Panc1 (cell line): ENCODE data around the gene RITA1. TPM values are rescaled to one million over a fixed set of nuclear protein-coding genes. Genes with fewer than 3 reads are reported as not detected.

Experiments
- ATAC-seq: fragments of 200-7000 bp; cut with Tn5 transposase; 2 replicates; pipeline ENCODE4 v1.9.1; 2020; ENCODE audit warnings: mild to moderate bottlenecking, moderate library complexity
- BruUV-seq: library from RNA; stranded (reverse); fragments of 400-500 nt; replicated peaks from 2 replicates; lab custom pipeline; 2021; lab: Mats Ljungman, UMichigan
- CTCF ChIA-PET: fragments of 300-600 bp; sonication (Branson Sonifier 250); formaldehyde crosslinking; loops from one replicate; lab custom pipeline; 2022; ENCODE audit warnings: antibody characterized with exemption; lab: Charles Lee
- POLR2A ChIA-PET: fragments of 300-600 bp; sonication (Branson Sonifier 250); formaldehyde crosslinking; loops from one replicate; lab custom pipeline; 2022; ENCODE audit warnings: antibody characterized with exemption; lab: Charles Lee
- DNase-seq: peaks from one replicate; pipeline ENCODE4 v3.0.0-alpha.2; 2010; ENCODE audit warnings: low read depth, low spot score
- H3K27ac ChIP-seq: 2 replicates; pipeline ENCODE4 v1.5.1; 2011; ENCODE audit warnings: mild to moderate bottlenecking, low read length, inconsistent platforms
- H3K27me3 ChIP-seq: fragments of 200-500 bp; sonication (Bioruptor generic); 2 replicates; pipeline ENCODE4 v1.6.0; 2014; ENCODE audit warnings: low read length, inconsistent platforms; ENCODE audit not compliant: control insufficient read depth, insufficient read depth
- H3K36me3 ChIP-seq: fragments of 200-500 bp; sonication (Bioruptor generic); 2 replicates; pipeline ENCODE4 v1.5.1; 2014; ENCODE audit warnings: inconsistent platforms, mild to moderate bottlenecking, low read length, moderate library complexity; ENCODE audit not compliant: control insufficient read depth, insufficient read depth
- H3K4me1 ChIP-seq: 2 replicates; pipeline ENCODE4 v1.5.1; 2011; ENCODE audit warnings: inconsistent platforms, mild to moderate bottlenecking, low read length, moderate library complexity; ENCODE audit not compliant: control insufficient read depth, insufficient read depth
- H3K4me3 ChIP-seq, 2 experiments: 2 replicates each; pipeline ENCODE4 v1.5.1; 2011 to 2012; ENCODE audit warnings: low read depth in 2 of 2, low read length in 2 of 2, mild to moderate bottlenecking in 2 of 2, inconsistent platforms in 1 of 2, moderate library complexity in 1 of 2
- H3K9me3 ChIP-seq: fragments of 200-500 bp; sonication (Bioruptor generic); 2 replicates; pipeline ENCODE4 v1.5.1; 2014; ENCODE audit warnings: low read depth, mild to moderate bottlenecking, inconsistent platforms, low read length, moderate library complexity; ENCODE audit not compliant: control insufficient read depth, insufficient read depth
- POLR2AphosphoS5 ChIP-seq: IDR thresholded peaks from 2 replicates; pipeline ENCODE4 v1.6.1; 2012; ENCODE audit warnings: mild to moderate bottlenecking, low read depth, low read length, moderate library complexity
- SIN3A ChIP-seq: IDR thresholded peaks from 2 replicates; pipeline ENCODE4 v1.6.1; 2012; ENCODE audit warnings: low read depth, mild to moderate bottlenecking, low read length, moderate library complexity, borderline replicate concordance; ENCODE audit not compliant: insufficient read depth
- TCF7L2 ChIP-seq: IDR thresholded peaks from 2 replicates; pipeline ENCODE4 v1.6.1; 2011; ENCODE audit warnings: mild to moderate bottlenecking, low read depth, low read length, inconsistent platforms
- in situ Hi-C: cut with HindIII; loops from 2 replicates; pipeline ENCODE4 v1.10.0; 2016; ENCODE audit warnings: low sequenced_read_pairs, low pct_unique_long_range_greater_than_20kb
- intact Hi-C: fragments of 100-400 bp; cut with micrococcal nuclease; formaldehyde crosslinking; loops from one replicate; pipeline ENCODE4 v1.10.0; 2022; ENCODE audit not compliant: unreplicated experiment
- total RNA-seq: library from RNA; stranded (reverse); gene quantifications from one replicate; pipeline ENCODE4 v1.2.1, GENCODE V29; 2021; ENCODE audit not compliant: unreplicated experiment
- TF ChIP-seq, protein P1 (sequence below): fragments of 450-650 bp; IDR thresholded peaks from 2 replicates; pipeline ENCODE4 v1.5.1; 2017; ENCODE audit warnings: mild to moderate bottlenecking
- TF ChIP-seq, protein P2 (sequence below), 2 experiments: IDR thresholded peaks; 2 replicates each; pipeline ENCODE4 v1.6.1; 2011 to 2012; ENCODE audit warnings: low read depth in 2 of 2, control low read depth in 1 of 2, low read length in 1 of 2, mild to moderate bottlenecking in 1 of 2, moderate library complexity in 1 of 2; ENCODE audit not compliant: insufficient read depth in 1 of 2

The RITA1 gene
- total RNA-seq, 1 experiment from 2014 or later = 41.0 TPM

DNA sequence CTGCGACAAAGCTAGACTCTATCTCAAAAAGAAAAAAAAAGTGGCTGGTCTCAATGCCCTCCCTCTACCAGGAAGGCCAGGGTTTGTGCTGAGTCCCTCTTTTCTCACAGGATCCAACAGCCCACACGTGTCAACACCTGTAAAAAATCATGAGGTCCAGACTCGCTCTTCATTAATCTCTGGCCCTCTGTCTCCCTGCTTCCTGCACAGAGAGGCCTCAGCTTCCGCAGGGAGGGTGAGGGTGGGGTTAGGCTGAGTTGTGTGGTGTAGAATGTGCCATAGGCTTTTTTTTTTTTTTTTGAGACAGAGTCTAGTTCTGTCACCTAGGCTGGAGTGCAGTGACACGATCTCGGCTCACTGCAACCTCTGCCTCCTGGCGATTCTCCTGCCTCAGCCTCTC lies 29.9 kb upstream of the RITA1 start:
- 0 out of 2 replicates have a peak, but pooled peaks cover 2% of the 10 kb centered on the region for H3K4me1 ChIP-seq
- H3K4me3 ChIP-seq = no peak overlapping the region
- ChIA-PET CTCF (no interaction called here), POLR2A (no interaction called here)
- in situ Hi-C loops (loop anchor here (25.0 kb wide), 1 partner anchor 93 kb away; the partner anchor contains the start of gene DTX1), intact Hi-C loops (loop anchor here (10.0 kb wide), 1 partner anchor 161 kb away; no protein-coding TSS in a partner anchor)
- no peak for TF ChIP-seq TCF7L2
- TF ChIP-seq, protein P1, sequence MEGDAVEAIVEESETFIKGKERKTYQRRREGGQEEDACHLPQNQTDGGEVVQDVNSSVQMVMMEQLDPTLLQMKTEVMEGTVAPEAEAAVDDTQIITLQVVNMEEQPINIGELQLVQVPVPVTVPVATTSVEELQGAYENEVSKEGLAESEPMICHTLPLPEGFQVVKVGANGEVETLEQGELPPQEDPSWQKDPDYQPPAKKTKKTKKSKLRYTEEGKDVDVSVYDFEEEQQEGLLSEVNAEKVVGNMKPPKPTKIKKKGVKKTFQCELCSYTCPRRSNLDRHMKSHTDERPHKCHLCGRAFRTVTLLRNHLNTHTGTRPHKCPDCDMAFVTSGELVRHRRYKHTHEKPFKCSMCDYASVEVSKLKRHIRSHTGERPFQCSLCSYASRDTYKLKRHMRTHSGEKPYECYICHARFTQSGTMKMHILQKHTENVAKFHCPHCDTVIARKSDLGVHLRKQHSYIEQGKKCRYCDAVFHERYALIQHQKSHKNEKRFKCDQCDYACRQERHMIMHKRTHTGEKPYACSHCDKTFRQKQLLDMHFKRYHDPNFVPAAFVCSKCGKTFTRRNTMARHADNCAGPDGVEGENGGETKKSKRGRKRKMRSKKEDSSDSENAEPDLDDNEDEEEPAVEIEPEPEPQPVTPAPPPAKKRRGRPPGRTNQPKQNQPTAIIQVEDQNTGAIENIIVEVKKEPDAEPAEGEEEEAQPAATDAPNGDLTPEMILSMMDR = no peak
- TF ChIP-seq SIN3A = no peak
- no peak for TF ChIP-seq POLR2AphosphoS5
- TF ChIP-seq, protein P2, sequence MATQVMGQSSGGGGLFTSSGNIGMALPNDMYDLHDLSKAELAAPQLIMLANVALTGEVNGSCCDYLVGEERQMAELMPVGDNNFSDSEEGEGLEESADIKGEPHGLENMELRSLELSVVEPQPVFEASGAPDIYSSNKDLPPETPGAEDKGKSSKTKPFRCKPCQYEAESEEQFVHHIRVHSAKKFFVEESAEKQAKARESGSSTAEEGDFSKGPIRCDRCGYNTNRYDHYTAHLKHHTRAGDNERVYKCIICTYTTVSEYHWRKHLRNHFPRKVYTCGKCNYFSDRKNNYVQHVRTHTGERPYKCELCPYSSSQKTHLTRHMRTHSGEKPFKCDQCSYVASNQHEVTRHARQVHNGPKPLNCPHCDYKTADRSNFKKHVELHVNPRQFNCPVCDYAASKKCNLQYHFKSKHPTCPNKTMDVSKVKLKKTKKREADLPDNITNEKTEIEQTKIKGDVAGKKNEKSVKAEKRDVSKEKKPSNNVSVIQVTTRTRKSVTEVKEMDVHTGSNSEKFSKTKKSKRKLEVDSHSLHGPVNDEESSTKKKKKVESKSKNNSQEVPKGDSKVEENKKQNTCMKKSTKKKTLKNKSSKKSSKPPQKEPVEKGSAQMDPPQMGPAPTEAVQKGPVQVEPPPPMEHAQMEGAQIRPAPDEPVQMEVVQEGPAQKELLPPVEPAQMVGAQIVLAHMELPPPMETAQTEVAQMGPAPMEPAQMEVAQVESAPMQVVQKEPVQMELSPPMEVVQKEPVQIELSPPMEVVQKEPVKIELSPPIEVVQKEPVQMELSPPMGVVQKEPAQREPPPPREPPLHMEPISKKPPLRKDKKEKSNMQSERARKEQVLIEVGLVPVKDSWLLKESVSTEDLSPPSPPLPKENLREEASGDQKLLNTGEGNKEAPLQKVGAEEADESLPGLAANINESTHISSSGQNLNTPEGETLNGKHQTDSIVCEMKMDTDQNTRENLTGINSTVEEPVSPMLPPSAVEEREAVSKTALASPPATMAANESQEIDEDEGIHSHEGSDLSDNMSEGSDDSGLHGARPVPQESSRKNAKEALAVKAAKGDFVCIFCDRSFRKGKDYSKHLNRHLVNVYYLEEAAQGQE (IDR thresholded peaks at IDR 0.05; ENCODE audit: insufficient read depth in 1 of 2, low read depth in 2 of 2, low read length in 1 of 2) = no peak
- no peak overlapping the region for H3K27ac ChIP-seq
- ATAC-seq (no peak), DNase-seq (no peak)
- H3K27me3 ChIP-seq = no peaks in the 10 kb centered on the region
- no peaks in the 10 kb centered on the region for H3K36me3 ChIP-seq
- H3K9me3 ChIP-seq = no peaks in the 10 kb centered on the region
- BruUV-seq = no TSS peak

DNA sequence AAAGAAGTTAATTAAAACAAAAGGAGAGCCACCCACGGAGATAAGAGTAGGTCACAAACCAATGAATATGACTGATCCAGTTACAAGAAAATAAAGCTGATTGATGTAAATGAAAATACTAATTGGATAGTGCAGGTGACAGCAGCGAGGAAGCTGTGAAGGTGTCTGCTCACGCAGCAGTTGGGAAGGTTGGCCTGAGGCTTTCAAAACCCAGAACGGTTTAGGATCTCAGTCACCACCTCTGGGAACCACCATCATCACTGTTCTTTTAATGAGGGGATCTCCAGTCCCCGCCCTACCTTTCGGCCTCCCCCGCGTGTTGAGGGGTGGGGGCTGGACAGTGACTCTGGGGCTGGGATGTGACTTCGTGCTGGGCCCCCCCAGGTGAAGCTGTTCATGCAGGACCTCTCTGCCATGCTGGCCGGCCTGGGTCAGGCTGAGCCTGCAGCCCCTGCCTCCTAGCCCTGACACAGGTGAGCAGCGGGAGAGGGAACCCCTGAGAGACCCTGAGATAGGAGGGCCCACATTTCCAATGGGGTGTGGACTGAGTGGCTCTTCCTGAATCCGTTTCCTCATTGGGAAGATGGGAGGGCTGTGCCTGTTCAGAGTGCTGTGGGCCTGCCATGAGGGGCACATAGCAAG lies 28.2 kb upstream of the RITA1 start:
- H3K27me3 ChIP-seq = no peaks in the 10 kb centered on the region
- ATAC-seq (no peak), DNase-seq (no peak)
- intact Hi-C loops = loop anchor here (10.0 kb wide), 1 partner anchor 163 kb away; no protein-coding TSS in a partner anchor
- POLR2A ChIA-PET = no interaction called here
- H3K36me3 ChIP-seq = no peaks in the 10 kb centered on the region
- no TSS peak for BruUV-seq
- H3K4me1 ChIP-seq = 0 out of 2 replicates have a peak, but pooled peaks cover 2% of the 10 kb centered on the region
- CTCF ChIA-PET = no interaction called here
- no peak overlapping the region for H3K4me3 ChIP-seq
- in situ Hi-C loops = loop anchor here (25.0 kb wide), 1 partner anchor 95 kb away; the partner anchor contains the start of gene DTX1
- H3K27ac ChIP-seq = no peak overlapping the region
- TF ChIP-seq TCF7L2 = no peak
- TF ChIP-seq SIN3A = no peak
- TF ChIP-seq POLR2AphosphoS5 = no peak
- TF ChIP-seq, protein P1 = no peak
- TF ChIP-seq, protein P2 (IDR thresholded peaks at IDR 0.05; ENCODE audit: insufficient read depth in 1 of 2, low read depth in 2 of 2, low read length in 1 of 2) = no peak
- H3K9me3 ChIP-seq = no peaks in the 10 kb centered on the region
